ENCODE data around the gene DNPH1. TPM values are rescaled to one million over a fixed set of nuclear protein-coding genes. Genes with fewer than 3 reads are reported as not detected.

DNPH1 gene
- total RNA-seq, 1 donor from 2014 or later: 3.5 TPM

GRCh38 chr6:43192911-43193310, 36.4 kb downstream of the DNPH1 start:
- DNase-seq: no peak
- Mint-ChIP-seq H3K27me3 (ENCODE audit: unreplicated experiment) (no peaks in the 10 kb centered on the region), H3K4me3 (ENCODE audit: unreplicated experiment) (no peak overlapping the region), H3K36me3 (ENCODE audit: unreplicated experiment) (no peaks in the 10 kb centered on the region), H3K27ac (ENCODE audit: unreplicated experiment) (peak overlapping the region; percentile 53), H3K4me1 (ENCODE audit: low read depth, unreplicated experiment) (peaks cover 12% of the 10 kb centered on the region), H3K9me3 (ENCODE audit: unreplicated experiment) (peaks cover 3% of the 10 kb centered on the region)
- TF ChIP-seq, protein P1, sequence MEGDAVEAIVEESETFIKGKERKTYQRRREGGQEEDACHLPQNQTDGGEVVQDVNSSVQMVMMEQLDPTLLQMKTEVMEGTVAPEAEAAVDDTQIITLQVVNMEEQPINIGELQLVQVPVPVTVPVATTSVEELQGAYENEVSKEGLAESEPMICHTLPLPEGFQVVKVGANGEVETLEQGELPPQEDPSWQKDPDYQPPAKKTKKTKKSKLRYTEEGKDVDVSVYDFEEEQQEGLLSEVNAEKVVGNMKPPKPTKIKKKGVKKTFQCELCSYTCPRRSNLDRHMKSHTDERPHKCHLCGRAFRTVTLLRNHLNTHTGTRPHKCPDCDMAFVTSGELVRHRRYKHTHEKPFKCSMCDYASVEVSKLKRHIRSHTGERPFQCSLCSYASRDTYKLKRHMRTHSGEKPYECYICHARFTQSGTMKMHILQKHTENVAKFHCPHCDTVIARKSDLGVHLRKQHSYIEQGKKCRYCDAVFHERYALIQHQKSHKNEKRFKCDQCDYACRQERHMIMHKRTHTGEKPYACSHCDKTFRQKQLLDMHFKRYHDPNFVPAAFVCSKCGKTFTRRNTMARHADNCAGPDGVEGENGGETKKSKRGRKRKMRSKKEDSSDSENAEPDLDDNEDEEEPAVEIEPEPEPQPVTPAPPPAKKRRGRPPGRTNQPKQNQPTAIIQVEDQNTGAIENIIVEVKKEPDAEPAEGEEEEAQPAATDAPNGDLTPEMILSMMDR (IDR thresholded peaks at IDR 0.05; ENCODE audit: partially characterized antibody, unreplicated experiment): no peak

DNA sequence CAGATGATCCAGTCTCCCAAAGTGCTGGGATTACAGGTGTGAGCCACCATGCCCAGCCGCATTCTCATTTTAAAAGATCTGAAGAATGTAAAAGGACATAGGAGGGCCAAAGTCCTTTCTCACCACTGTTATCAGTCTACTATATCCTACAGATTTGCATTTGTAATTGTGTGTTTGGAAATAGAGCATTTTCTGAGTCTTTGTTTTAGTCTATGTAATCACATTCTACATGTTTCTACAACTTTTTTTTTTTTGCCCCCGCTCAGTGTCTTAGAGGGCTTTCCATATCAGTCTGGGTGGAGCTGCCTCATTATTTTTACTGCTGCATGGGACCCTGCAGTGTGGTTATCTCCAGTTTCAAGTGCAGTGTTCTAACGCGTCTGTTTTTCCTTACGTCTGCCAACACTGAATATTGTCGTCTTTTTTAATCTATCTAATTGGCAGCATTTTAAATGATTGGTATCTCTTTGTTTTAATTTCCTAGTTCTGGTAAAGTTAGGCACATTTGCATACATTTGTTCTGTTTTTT, 39.4 kb downstream of the DNPH1 start:
- Mint-ChIP-seq H3K27me3 (ENCODE audit: unreplicated experiment) (no peaks in the 10 kb centered on the region), H3K36me3 (ENCODE audit: unreplicated experiment) (peaks cover 5% of the 10 kb centered on the region), H3K4me1 (ENCODE audit: low read depth, unreplicated experiment) (peaks cover 12% of the 10 kb centered on the region), H3K9me3 (ENCODE audit: unreplicated experiment) (no peaks in the 10 kb centered on the region), H3K27ac (ENCODE audit: unreplicated experiment) (no peak overlapping the region), H3K4me3 (ENCODE audit: unreplicated experiment) (no peak overlapping the region)
- TF ChIP-seq, protein P1 (IDR thresholded peaks at IDR 0.05; ENCODE audit: partially characterized antibody, unreplicated experiment): no peak
- no peak for DNase-seq

- no peaks in the 10 kb centered on the region for H3K27me3 Mint-ChIP-seq (ENCODE audit: unreplicated experiment)
- no peak for DNase-seq
- H3K9me3 Mint-ChIP-seq (ENCODE audit: unreplicated experiment): no peaks in the 10 kb centered on the region
- TF ChIP-seq, protein P1 (IDR thresholded peaks at IDR 0.05; ENCODE audit: partially characterized antibody, unreplicated experiment): no peak
- H3K27ac Mint-ChIP-seq (ENCODE audit: unreplicated experiment): no peak overlapping the region
- H3K4me1 Mint-ChIP-seq (ENCODE audit: low read depth, unreplicated experiment): peaks cover 6% of the 10 kb centered on the region
- no peak overlapping the region for H3K4me3 Mint-ChIP-seq (ENCODE audit: unreplicated experiment)
- H3K36me3 Mint-ChIP-seq (ENCODE audit: unreplicated experiment): peaks cover 5% of the 10 kb centered on the region
Measured at GRCh38 chr6:43188426-43188825, 40.9 kb downstream of the DNPH1 start.

DNA sequence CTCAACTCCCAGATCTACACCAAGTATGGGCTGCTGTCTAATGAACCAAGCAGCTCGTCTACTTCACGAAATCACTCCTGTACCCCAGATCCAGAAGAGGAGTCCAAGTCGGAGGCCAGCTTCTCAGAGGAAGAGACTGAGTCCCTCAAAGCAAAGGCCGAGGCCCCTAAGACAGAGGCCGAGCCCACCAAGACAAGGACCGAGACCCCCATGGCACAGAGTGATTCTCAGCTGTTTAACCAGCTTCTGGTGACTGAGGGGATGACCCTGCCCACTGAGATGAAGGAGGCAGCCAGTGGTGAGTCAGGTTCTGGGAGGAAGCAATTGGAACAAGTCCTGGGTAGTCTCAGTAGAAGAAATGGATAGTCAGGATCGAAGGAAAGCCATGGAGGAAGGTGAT, 41.5 kb downstream of the DNPH1 start:
- no peak overlapping the region for H3K4me3 Mint-ChIP-seq (ENCODE audit: unreplicated experiment)
- peaks cover 7% of the 10 kb centered on the region for H3K36me3 Mint-ChIP-seq (ENCODE audit: unreplicated experiment)
- peaks cover 4% of the 10 kb centered on the region for H3K27me3 Mint-ChIP-seq (ENCODE audit: unreplicated experiment)
- H3K4me1 Mint-ChIP-seq (ENCODE audit: low read depth, unreplicated experiment): peaks cover 6% of the 10 kb centered on the region
- no peak for DNase-seq
- TF ChIP-seq, protein P1 (IDR thresholded peaks at IDR 0.05; ENCODE audit: partially characterized antibody, unreplicated experiment): no peak
- no peaks in the 10 kb centered on the region for H3K9me3 Mint-ChIP-seq (ENCODE audit: unreplicated experiment)
- H3K27ac Mint-ChIP-seq (ENCODE audit: unreplicated experiment): no peak overlapping the region

DNA sequence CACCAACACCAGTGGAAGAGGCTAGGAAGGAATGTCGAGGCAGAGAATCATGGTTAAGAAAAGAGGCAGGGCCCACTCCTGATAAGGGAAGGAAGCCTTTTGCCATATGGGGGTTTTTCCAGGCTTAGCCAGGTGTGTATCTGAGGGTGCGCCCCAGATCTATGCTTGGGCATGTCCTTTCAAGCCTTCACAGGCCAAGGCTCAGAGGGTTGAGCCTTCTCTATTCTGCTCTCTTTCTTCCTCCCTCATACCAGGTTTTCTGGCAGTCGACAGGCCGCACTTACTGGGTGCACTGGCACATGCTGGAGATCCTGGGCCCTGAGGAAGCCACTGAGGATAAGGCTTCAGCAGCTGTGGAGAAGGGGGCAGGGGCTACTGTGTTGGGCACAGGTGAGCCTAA, 42.6 kb downstream of the DNPH1 start:
- H3K36me3 Mint-ChIP-seq (ENCODE audit: unreplicated experiment): peaks cover 11% of the 10 kb centered on the region
- H3K27ac Mint-ChIP-seq (ENCODE audit: unreplicated experiment): no peak overlapping the region
- no peak for DNase-seq
- peaks cover 9% of the 10 kb centered on the region for H3K4me1 Mint-ChIP-seq (ENCODE audit: low read depth, unreplicated experiment)
- peaks cover 2% of the 10 kb centered on the region for H3K9me3 Mint-ChIP-seq (ENCODE audit: unreplicated experiment)
- peaks cover 10% of the 10 kb centered on the region for H3K27me3 Mint-ChIP-seq (ENCODE audit: unreplicated experiment)
- TF ChIP-seq, protein P1 (IDR thresholded peaks at IDR 0.05; ENCODE audit: partially characterized antibody, unreplicated experiment): no peak
- no peak overlapping the region for H3K4me3 Mint-ChIP-seq (ENCODE audit: unreplicated experiment)
